ENCODE results near the gene ZC3H6. TPM values are rescaled to one million over a fixed set of nuclear protein-coding genes. Genes with fewer than 3 reads are reported as not detected.

Gene ZC3H6
- total and polyA plus RNA-seq, 2 of the 4 experiments (the other 2 are of a cell fraction): 0.55 to 2.0 TPM

DNA sequence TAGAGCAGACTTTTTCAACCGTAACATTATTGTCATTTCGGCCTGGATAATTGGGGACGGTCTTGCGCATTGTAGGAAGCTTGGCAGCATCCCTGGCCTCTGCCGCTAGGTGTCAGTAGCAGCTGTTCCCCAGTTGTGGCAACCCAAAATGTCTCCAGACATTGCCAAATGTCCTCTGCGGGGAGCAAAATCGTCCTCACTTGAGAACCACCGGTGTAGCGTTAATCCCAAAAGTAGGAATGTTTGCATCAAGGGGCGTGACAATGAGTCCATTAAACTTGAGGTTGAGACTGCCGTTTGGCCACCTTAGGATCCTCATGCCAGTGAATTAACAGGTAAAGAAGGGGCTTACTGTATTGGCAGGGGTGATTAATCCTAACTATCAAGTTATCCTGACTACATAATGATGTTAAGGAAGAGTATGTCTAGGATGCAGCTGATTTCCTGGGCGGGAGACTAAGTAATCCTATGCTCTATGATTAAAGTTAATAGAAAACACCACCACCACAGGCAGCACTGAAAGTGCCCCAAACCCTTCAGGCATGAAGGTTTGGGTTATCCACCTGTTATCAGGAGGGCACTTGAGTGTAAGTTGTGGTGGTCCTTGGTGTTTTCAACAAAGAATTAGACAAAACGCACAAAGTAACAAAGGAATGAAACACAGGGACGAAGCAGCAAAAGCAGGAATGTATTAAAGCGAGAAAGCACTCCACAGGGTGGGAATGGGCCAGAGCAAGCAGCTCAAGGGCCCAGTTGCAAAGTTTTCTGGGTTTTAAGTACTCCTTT is 15.7 kb upstream of the ZC3H6 start:
- H2AK9ac ChIP-seq (replicated peaks; ENCODE audit: low read depth, low read length, poor library complexity): no peak overlapping the region
- in situ Hi-C loops (cut with MboI; ENCODE audit: low sequenced_read_pairs) (loop anchor here (25.0 kb wide), 1 partner anchor 178 kb away; the partner anchor contains the start of gene RGPD8), intact Hi-C loops (cut with micrococcal nuclease) (loop anchor here (2.0 to 10.0 kb wide), 6 partner anchors 139 to 315 kb away; partner anchors contain the start of genes POLR1B, RGPD8 and TTL), dilution Hi-C loops (cut with HindIII; ENCODE audit: low sequenced_read_pairs, unreplicated experiment) (no loop called here)
- no peaks in the 10 kb centered on the region for H4K20me1 ChIP-seq (ENCODE audit: insufficient read depth, low read length)
- no peak overlapping the region for H2BK15ac ChIP-seq (ENCODE audit: low read depth, low read length)
- no peak overlapping the region for H2AK5ac ChIP-seq (ENCODE audit: low read depth, low read length)
- H3K79me1 ChIP-seq (ENCODE audit: low read depth in 1 of 2, low read length in 2 of 2): no peaks in the 10 kb centered on the region
- peak overlapping the region in 1 of 2 experiments; percentile 65; a peak in 1 of 4 replicates for H4K8ac ChIP-seq (ENCODE audit: low read depth in 2 of 2, low read length in 2 of 2)
- H3K14ac ChIP-seq (replicated peaks; ENCODE audit: low read depth, low read length): peak overlapping the region; percentile 13; the same call in 1 of the 2 replicates
- H2AFZ ChIP-seq (replicated peaks; ENCODE audit: low read length, poor library complexity): peak overlapping the region; percentile 92
- no peak for TF ChIP-seq POLR2A (IDR thresholded peaks at IDR 0.05; ENCODE audit: low read depth, low read length)
- TF ChIP-seq, protein P1, sequence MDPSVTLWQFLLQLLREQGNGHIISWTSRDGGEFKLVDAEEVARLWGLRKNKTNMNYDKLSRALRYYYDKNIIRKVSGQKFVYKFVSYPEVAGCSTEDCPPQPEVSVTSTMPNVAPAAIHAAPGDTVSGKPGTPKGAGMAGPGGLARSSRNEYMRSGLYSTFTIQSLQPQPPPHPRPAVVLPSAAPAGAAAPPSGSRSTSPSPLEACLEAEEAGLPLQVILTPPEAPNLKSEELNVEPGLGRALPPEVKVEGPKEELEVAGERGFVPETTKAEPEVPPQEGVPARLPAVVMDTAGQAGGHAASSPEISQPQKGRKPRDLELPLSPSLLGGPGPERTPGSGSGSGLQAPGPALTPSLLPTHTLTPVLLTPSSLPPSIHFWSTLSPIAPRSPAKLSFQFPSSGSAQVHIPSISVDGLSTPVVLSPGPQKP (IDR thresholded peaks at IDR 0.05; ENCODE audit: borderline replicate concordance, low read depth, low read length): no peak
- peak; percentile 81 for TF ChIP-seq CEBPB (IDR thresholded peaks at IDR 0.05; ENCODE audit: low read depth, low read length)
- TF ChIP-seq, protein P2, sequence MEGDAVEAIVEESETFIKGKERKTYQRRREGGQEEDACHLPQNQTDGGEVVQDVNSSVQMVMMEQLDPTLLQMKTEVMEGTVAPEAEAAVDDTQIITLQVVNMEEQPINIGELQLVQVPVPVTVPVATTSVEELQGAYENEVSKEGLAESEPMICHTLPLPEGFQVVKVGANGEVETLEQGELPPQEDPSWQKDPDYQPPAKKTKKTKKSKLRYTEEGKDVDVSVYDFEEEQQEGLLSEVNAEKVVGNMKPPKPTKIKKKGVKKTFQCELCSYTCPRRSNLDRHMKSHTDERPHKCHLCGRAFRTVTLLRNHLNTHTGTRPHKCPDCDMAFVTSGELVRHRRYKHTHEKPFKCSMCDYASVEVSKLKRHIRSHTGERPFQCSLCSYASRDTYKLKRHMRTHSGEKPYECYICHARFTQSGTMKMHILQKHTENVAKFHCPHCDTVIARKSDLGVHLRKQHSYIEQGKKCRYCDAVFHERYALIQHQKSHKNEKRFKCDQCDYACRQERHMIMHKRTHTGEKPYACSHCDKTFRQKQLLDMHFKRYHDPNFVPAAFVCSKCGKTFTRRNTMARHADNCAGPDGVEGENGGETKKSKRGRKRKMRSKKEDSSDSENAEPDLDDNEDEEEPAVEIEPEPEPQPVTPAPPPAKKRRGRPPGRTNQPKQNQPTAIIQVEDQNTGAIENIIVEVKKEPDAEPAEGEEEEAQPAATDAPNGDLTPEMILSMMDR (conservative IDR thresholded peaks at IDR 0.05; ENCODE audit: low read depth, low read length): peak; percentile 98
- TF ChIP-seq RAD21 (IDR thresholded peaks at IDR 0.05; ENCODE audit: low read length): peak; percentile 96
- no peak for TF ChIP-seq BHLHE40 (IDR thresholded peaks at IDR 0.05; ENCODE audit: low read depth, low read length)
- TF ChIP-seq SMC3 (IDR thresholded peaks at IDR 0.05; ENCODE audit: low read depth, low read length): peak; percentile 94
- TF ChIP-seq CHD1 (IDR thresholded peaks at IDR 0.05; ENCODE audit: low read depth, low read length): no peak
- no peak overlapping the region for H2BK20ac ChIP-seq (ENCODE audit: low read depth, low read length)
- H3K27ac ChIP-seq (ENCODE audit: insufficient read depth, low read length): no peak overlapping the region
- no peak overlapping the region for H2BK5ac ChIP-seq (ENCODE audit: low read depth, low read length, poor library complexity, severe bottlenecking)
- H3K36me3 ChIP-seq (ENCODE audit: control insufficient read depth, insufficient read depth, low read length): no peaks in the 10 kb centered on the region
- no peak overlapping the region for H3K4me3 ChIP-seq (ENCODE audit: insufficient read depth, low read depth, low read length)
- no TSS peak for BruUV-seq (replicated peaks)
- ChIA-PET CTCF (interaction anchor here (0.6 to 1.1 kb wide), 6 partner anchors 9 to 284 kb away, joined by 3 to 7 read pairs (median 3); no protein-coding TSS in a partner anchor), POLR2A (ENCODE audit: unreplicated experiment) (no interaction called here)
- H3K4me1 ChIP-seq (ENCODE audit: control insufficient read depth, insufficient read depth, low read length): no peaks in the 10 kb centered on the region
- H3K4me2 ChIP-seq (ENCODE audit: low read depth, low read length): peak overlapping the region; percentile 65; the same call in 1 of the 2 replicates
- no peak overlapping the region for H3K56ac ChIP-seq (ENCODE audit: extremely low read depth, insufficient read depth, low read length)
- H3K27me3 ChIP-seq (ENCODE audit: control insufficient read depth, insufficient read depth, low read length): peaks cover 4% of the 10 kb centered on the region; the same call in 1 of the 2 replicates
- ATAC-seq (ENCODE audit: low read depth) (peak; percentile 63), DNase-seq (peak; percentile 76)
- no peak overlapping the region for H3K23ac ChIP-seq (ENCODE audit: low read depth, low read length)
- H3K4ac ChIP-seq (ENCODE audit: low read depth, low read length): no peak overlapping the region
- peaks cover 3% of the 10 kb centered on the region for H3K9me3 ChIP-seq (ENCODE audit: control insufficient read depth, insufficient read depth, low read length)
- no peak overlapping the region for H3K9ac ChIP-seq (ENCODE audit: low read depth, low read length)
- H4K5ac ChIP-seq (ENCODE audit: low read depth, low read length): no peak overlapping the region
- no peak overlapping the region for H4K91ac ChIP-seq (ENCODE audit: insufficient read depth, low read depth, low read length)
- 37% methylated on average over 8 of the region's 15 CpGs; no CpG with 5 or more reads in 1 of the 2 experiments for WGBS, 2 experiments (ENCODE audit: extremely low coverage in 2 of 2, insufficient read length in 1 of 2)
- no peak overlapping the region for H3K18ac ChIP-seq (ENCODE audit: low read depth, low read length)
- no peaks in the 10 kb centered on the region for H3K9me1 ChIP-seq (ENCODE audit: insufficient read depth, low read length)
- no peak overlapping the region for H2BK120ac ChIP-seq (ENCODE audit: low read depth, low read length)

All from IMR-90 (cell line).